Naive thymus-derived CD4-positive, alpha-beta T cell (primary cell): ENCODE measurements around the gene PGBD4. TPM values are rescaled to one million over a fixed set of nuclear protein-coding genes. Genes with fewer than 3 reads are reported as not detected.
"Not testable (repeated sequence)": the region's sequence is repeated elsewhere in the genome, so short reads cannot be mapped to it uniquely, and the experiment has no call there.

ENCODE experiments used
- ATAC-seq: fragments of 150-1000 bp; cut with Tn5 transposase; 2 replicates; pipeline ENCODE4 v1.10.0; 2021; ENCODE audit warnings: mild to moderate bottlenecking, moderate library complexity
- CTCF ChIA-PET: fragments of 350-600 bp; sonication (Branson Sonifier 250); formaldehyde crosslinking; loops from one replicate; lab custom pipeline; 2021; ENCODE audit warnings: antibody characterized with exemption; lab: Charles Lee
- POLR2A ChIA-PET: fragments of 350-600 bp; sonication (Branson Sonifier 250); formaldehyde crosslinking; loops from one replicate; lab custom pipeline; 2021; ENCODE audit warnings: antibody characterized with exemption, inconsistent platforms; lab: Charles Lee
- DNase-seq, 9 donors: peaks; one replicate each; pipeline versions ENCODE4 v3.0.0 to v3.0.0-alpha.2; 2020 to 2022; ENCODE audit warnings: mixed read lengths in 1 of 9
- H3K27ac ChIP-seq: one replicate; pipeline ENCODE4 v1.7.0; 2013; ENCODE audit warnings: mild to moderate bottlenecking, low read depth, low read length, moderate library complexity
- H3K27me3 ChIP-seq, 2 donors: one replicate each; pipeline ENCODE4 v1.7.0; 2013; ENCODE audit warnings: low read length in 2 of 2, mild to moderate bottlenecking in 2 of 2, moderate library complexity in 2 of 2; ENCODE audit not compliant: control insufficient read depth in 2 of 2, insufficient read depth in 2 of 2
- H3K36me3 ChIP-seq, 3 experiments: 1 replicate in 2 of 3; 2 replicates in 1 of 3; pipeline ENCODE4 v1.7.0; 2013; ENCODE audit warnings: low read length in 3 of 3, mild to moderate bottlenecking in 3 of 3, moderate library complexity in 1 of 3; ENCODE audit not compliant: insufficient read depth in 3 of 3, control insufficient read depth in 2 of 3
- H3K4me1 ChIP-seq, 2 donors: one replicate each; pipeline ENCODE4 v1.7.0; 2013; ENCODE audit warnings: low read length in 2 of 2, mild to moderate bottlenecking in 2 of 2, moderate library complexity in 1 of 2; ENCODE audit not compliant: control insufficient read depth in 2 of 2, insufficient read depth in 2 of 2
- H3K4me3 ChIP-seq: 2 replicates; pipeline ENCODE4 v1.7.0; 2013; ENCODE audit warnings: mild to moderate bottlenecking, low read length
- H3K9me3 ChIP-seq, 3 experiments: 1 replicate in 2 of 3; 2 replicates in 1 of 3; pipeline ENCODE4 v1.7.0; 2013; ENCODE audit warnings: low read length in 3 of 3; ENCODE audit not compliant: control insufficient read depth in 2 of 3
- H3K27ac Mint-ChIP-seq, 9 donors: one replicate each; pipeline ENCODE4 v1.8.0; 2020 to 2022; ENCODE audit warnings: mixed read lengths in 9 of 9, mild to moderate bottlenecking in 8 of 9, moderate library complexity in 5 of 9, inconsistent platforms in 2 of 9
- H3K27me3 Mint-ChIP-seq, 5 donors: one replicate each; pipeline ENCODE4 v1.8.0; 2021 to 2022; ENCODE audit warnings: mixed read lengths in 5 of 5, mild to moderate bottlenecking in 1 of 5
- H3K36me3 Mint-ChIP-seq, 5 donors: one replicate each; pipeline ENCODE4 v1.8.0; 2020 to 2022; ENCODE audit warnings: mixed read lengths in 5 of 5, mild to moderate bottlenecking in 3 of 5, inconsistent platforms in 1 of 5
- H3K4me1 Mint-ChIP-seq, 7 donors: one replicate each; pipeline ENCODE4 v1.8.0; 2020 to 2022; ENCODE audit warnings: mixed read lengths in 7 of 7, mild to moderate bottlenecking in 3 of 7, inconsistent platforms in 1 of 7
- H3K4me3 Mint-ChIP-seq, 10 donors: one replicate each; pipeline ENCODE4 v1.8.0; 2020 to 2022; ENCODE audit warnings: mild to moderate bottlenecking in 10 of 10, mixed read lengths in 10 of 10, moderate library complexity in 6 of 10, inconsistent platforms in 2 of 10
- H3K9me3 Mint-ChIP-seq, 11 donors: one replicate each; pipeline ENCODE4 v1.8.0; 2020 to 2022; ENCODE audit warnings: mixed read lengths in 11 of 11, mild to moderate bottlenecking in 4 of 11, inconsistent platforms in 1 of 11, moderate library complexity in 1 of 11
- intact Hi-C, 2 donors: fragments of 100-400 bp; cut with micrococcal nuclease; formaldehyde crosslinking; loops; one replicate each; pipeline ENCODE4 v1.15.1; 2023
- polyA plus RNA-seq, 2 donors: library from polyadenylated mRNA; unstranded; fragments of 300-500 nt; fragmentation: Illumina TruSeq; gene quantifications; one replicate each; pipeline ENCODE4 v1.2.3, GENCODE V29; 2021
- total RNA-seq, 6 experiments: library from RNA in 5 of 6; stranded (reverse) in 5 of 6; gene quantifications; 1 replicate in 5 of 6; 2 replicates in 1 of 6; pipeline ENCODE4 v1.2.3 and lab custom pipeline; 2021 to 2026

The PGBD4 gene
- total and polyA plus RNA-seq, 7 experiments from 2014 or later, result 1.5 to 6.5 (median 3.5) TPM

- no peaks in the 10 kb centered on the region for H3K4me1 ChIP-seq
- H3K36me3 Mint-ChIP-seq, result peaks cover 0 to 4% (median 0%) of the 10 kb centered on the region in 5 donors
- no peak overlapping the region for H3K27ac Mint-ChIP-seq
- H3K27me3 ChIP-seq, result peaks cover 0 to 4% of the 10 kb centered on the region in 2 donors
- intact Hi-C loops, result no loop called here
- ChIA-PET CTCF (no interaction called here), POLR2A (no interaction called here)
- no peak overlapping the region for H3K27ac ChIP-seq
- no peaks in the 10 kb centered on the region for H3K4me1 Mint-ChIP-seq
- no peak overlapping the region for H3K4me3 Mint-ChIP-seq
- peaks cover 7 to 24% (median 20%) of the 10 kb centered on the region in 5 donors for H3K27me3 Mint-ChIP-seq
- no peak overlapping the region for H3K4me3 ChIP-seq
- ATAC-seq, result no peak
- peaks cover 0 to 1% (median 0%) of the 10 kb centered on the region in 11 donors for H3K9me3 Mint-ChIP-seq
- H3K9me3 ChIP-seq, result no peaks in the 10 kb centered on the region
- no peaks in the 10 kb centered on the region for H3K36me3 ChIP-seq
- no peak for DNase-seq
These were observed 17.4 kb downstream of the PGBD4 start for GRCh38 chr15:34119291-34119690.

DNA sequence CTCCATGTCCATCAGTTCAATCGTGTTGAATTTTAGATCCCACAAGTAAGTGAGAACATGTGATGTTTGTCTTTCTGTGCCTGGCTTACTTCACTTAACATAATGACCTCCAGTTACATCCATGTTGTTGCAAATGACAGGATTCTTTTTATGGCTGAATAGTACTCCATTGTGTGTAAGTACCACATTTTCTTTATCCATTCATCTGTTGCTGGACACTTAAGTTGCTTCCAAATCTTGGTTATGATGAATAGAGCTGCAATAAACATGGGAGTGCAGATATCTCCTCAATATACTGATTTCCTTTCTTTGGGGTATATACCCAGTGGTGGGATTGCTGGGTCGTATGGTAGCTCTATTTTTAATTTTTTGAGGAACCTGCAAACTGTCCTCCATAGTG is 18.5 kb downstream of the PGBD4 start:
- H3K4me3 ChIP-seq, H3K27ac ChIP-seq, H3K9me3 ChIP-seq, H3K9me3 Mint-ChIP-seq, DNase-seq, H3K27me3 ChIP-seq, intact Hi-C loops, POLR2A ChIA-PET, H3K4me1 ChIP-seq, H3K36me3 Mint-ChIP-seq, H3K36me3 ChIP-seq, H3K4me3 Mint-ChIP-seq, ATAC-seq, H3K4me1 Mint-ChIP-seq: not testable (repeated sequence)
- Mint-ChIP-seq H3K27ac (peak overlapping the region in 2 of 9 donors; percentile 29 to 42), H3K27me3 (peaks cover 8 to 23% (median 16%) of the 10 kb centered on the region in 5 donors)
- CTCF ChIA-PET, result interaction anchor here (0.7 to 0.9 kb wide), 2 partner anchors 9 to 89 kb away, joined by 3 read pairs; partner anchors contain the start of gene KATNBL1

DNA sequence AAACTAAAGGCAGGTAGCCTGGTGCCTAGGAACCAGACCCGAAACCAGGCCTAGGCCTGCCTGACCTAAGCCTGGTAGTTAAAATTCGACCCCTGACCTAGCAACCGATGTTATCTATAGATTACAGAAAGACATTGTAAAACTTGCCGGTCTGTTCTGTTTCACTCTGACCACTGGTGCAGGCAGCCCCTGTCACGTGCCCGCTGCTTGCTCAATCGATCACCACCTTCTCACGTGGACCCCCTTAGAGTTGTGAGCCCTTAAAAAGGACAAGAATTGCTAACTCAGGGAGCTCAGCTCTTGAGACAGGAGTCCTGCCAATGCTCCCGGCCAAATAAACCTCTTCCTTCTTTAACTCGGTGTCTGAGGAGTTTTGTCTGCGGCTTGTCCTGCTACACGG is 19.9 kb downstream of the PGBD4 start:
- H3K27me3 ChIP-seq, H3K4me1 ChIP-seq, H3K4me3 ChIP-seq, DNase-seq, H3K9me3 Mint-ChIP-seq, H3K4me1 Mint-ChIP-seq, H3K36me3 Mint-ChIP-seq, H3K4me3 Mint-ChIP-seq, H3K27ac ChIP-seq, H3K9me3 ChIP-seq, H3K36me3 ChIP-seq, ATAC-seq, intact Hi-C loops: not testable (repeated sequence)
- peak overlapping the region in 1 of 9 donors; percentile 28 for H3K27ac Mint-ChIP-seq
- CTCF ChIA-PET, result interaction anchor here (1.1 kb wide), 1 partner anchor 12 kb away, joined by 4 read pairs; no protein-coding TSS in a partner anchor
- H3K27me3 Mint-ChIP-seq, result peaks cover 8 to 23% (median 15%) of the 10 kb centered on the region in 5 donors
- POLR2A ChIA-PET, result interaction anchor here (0.7 kb wide), 1 partner anchor 128 kb away, joined by 7 read pairs; no protein-coding TSS in a partner anchor

- Mint-ChIP-seq H3K4me1 (no peaks in the 10 kb centered on the region), H3K36me3 (peaks cover 0 to 4% (median 0%) of the 10 kb centered on the region in 5 donors), H3K4me3 (no peak overlapping the region), H3K27me3 (peaks cover 0 to 16% (median 13%) of the 10 kb centered on the region in 5 donors), H3K9me3 (peaks cover 0 to 8% (median 0%) of the 10 kb centered on the region in 11 donors), H3K27ac (no peak overlapping the region)
- Histone ChIP-seq H3K9me3 (no peaks in the 10 kb centered on the region), H3K27me3 (peaks cover 0 to 2% of the 10 kb centered on the region in 2 donors), H3K4me3 (no peak overlapping the region), H3K4me1 (no peaks in the 10 kb centered on the region), H3K36me3 (no peaks in the 10 kb centered on the region), H3K27ac (no peak overlapping the region)
- ATAC-seq, result no peak
- ChIA-PET CTCF (no interaction called here), POLR2A (interaction anchor here (0.6 kb wide), 1 partner anchor 39 kb away, joined by 3 read pairs; no protein-coding TSS in a partner anchor)
- intact Hi-C loops, result no loop called here
- DNase-seq, result no peak
These were observed 20.9 kb downstream of the PGBD4 start for GRCh38 chr15:34122771-34123183.

DNA sequence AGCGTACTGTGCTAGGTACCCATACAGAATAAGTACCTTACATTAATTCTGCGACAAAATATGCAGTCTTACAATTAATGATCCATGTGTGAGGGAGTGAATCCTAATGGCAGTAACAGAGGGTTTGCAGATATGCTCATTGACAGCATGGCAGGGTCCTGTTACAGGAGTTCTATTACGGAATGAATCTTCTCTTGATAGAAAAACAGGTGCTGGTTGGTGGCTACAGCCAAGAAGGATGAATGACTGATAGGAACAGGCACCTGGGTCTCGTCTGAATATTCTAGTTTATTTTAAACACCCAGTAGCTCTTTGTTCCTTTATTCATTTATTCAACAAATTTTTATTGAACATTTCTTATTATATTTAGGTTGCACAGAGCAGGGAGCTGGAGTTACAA is 22.8 kb downstream of the PGBD4 start:
- ATAC-seq, result no peak
- CTCF ChIA-PET, result interaction anchor here (0.5 kb wide), 1 partner anchor 87 kb away, joined by 3 read pairs; no protein-coding TSS in a partner anchor

GRCh38 chr15:34125945-34126344 is 24.1 kb downstream of the PGBD4 start:
- DNase-seq, result no peak
- no peak overlapping the region for H3K4me3 Mint-ChIP-seq
- no peak for ATAC-seq
- intact Hi-C loops, result no loop called here
- no peaks in the 10 kb centered on the region for H3K4me1 Mint-ChIP-seq
- Histone ChIP-seq H3K4me3 (no peak overlapping the region), H3K9me3 (no peaks in the 10 kb centered on the region), H3K4me1 (no peaks in the 10 kb centered on the region), H3K36me3 (no peaks in the 10 kb centered on the region), H3K27ac (no peak overlapping the region), H3K27me3 (no peaks in the 10 kb centered on the region)
- no peak overlapping the region for H3K27ac Mint-ChIP-seq
- peaks cover 0 to 9% (median 0%) of the 10 kb centered on the region in 11 donors for H3K9me3 Mint-ChIP-seq
- ChIA-PET CTCF (interaction anchor here (0.7 kb wide), 1 partner anchor 210 kb away, joined by 3 read pairs; no protein-coding TSS in a partner anchor), POLR2A (interaction anchor here (0.6 kb wide), 1 partner anchor 862 kb away, joined by 3 read pairs; the partner anchor contains the start of gene ZNF770)
- peaks cover 0 to 1% (median 0%) of the 10 kb centered on the region in 5 donors for H3K36me3 Mint-ChIP-seq
- peaks cover 0 to 16% (median 3%) of the 10 kb centered on the region in 5 donors for H3K27me3 Mint-ChIP-seq

More for the DNA sequence above, 22.8 kb downstream of the PGBD4 start:
- Mint-ChIP-seq H3K9me3 (peaks cover 0 to 9% (median 0%) of the 10 kb centered on the region in 11 donors), H3K27ac (no peak overlapping the region), H3K27me3 (peaks cover 0 to 16% (median 13%) of the 10 kb centered on the region in 5 donors), H3K4me3 (no peak overlapping the region), H3K4me1 (no peaks in the 10 kb centered on the region), H3K36me3 (peaks cover 0 to 4% (median 0%) of the 10 kb centered on the region in 5 donors)
- H3K4me1 ChIP-seq, result no peaks in the 10 kb centered on the region
- no peaks in the 10 kb centered on the region for H3K27me3 ChIP-seq
- no peaks in the 10 kb centered on the region for H3K9me3 ChIP-seq
- no peak overlapping the region for H3K4me3 ChIP-seq
- DNase-seq, result no peak
- intact Hi-C loops, result no loop called here
- POLR2A ChIA-PET, result no interaction called here
- H3K36me3 ChIP-seq, result no peaks in the 10 kb centered on the region
- no peak overlapping the region for H3K27ac ChIP-seq
